ENCODE data around the gene CCDC92B.
"Not testable (repeated sequence)": the region's sequence is repeated elsewhere in the genome, so short reads cannot be mapped to it uniquely, and the experiment has no call there.

CCDC92B gene

GRCh38 chr17:2703606-2704005 lies 45.8 kb downstream of the CCDC92B start:
- no peak for DNase-seq (ENCODE audit: low read depth)
- H3K4me3 ChIP-seq (replicated peaks; ENCODE audit: low read depth, low read length), result no peak overlapping the region
- TF ChIP-seq CTCF (IDR thresholded peaks at IDR 0.05; ENCODE audit: low read length, missing control alignments), result no peak

GRCh38 chr17:2703181-2703580 lies 46.3 kb downstream of the CCDC92B start:
- DNase-seq (ENCODE audit: low read depth), result no peak
- TF ChIP-seq CTCF (IDR thresholded peaks at IDR 0.05; ENCODE audit: low read length, missing control alignments), result no peak
- H3K4me3 ChIP-seq (replicated peaks; ENCODE audit: low read depth, low read length), result no peak overlapping the region

GRCh38 chr17:2701996-2702741 lies 47.3 kb downstream of the CCDC92B start:
- no peak for DNase-seq (ENCODE audit: low read depth)
- no peak for TF ChIP-seq CTCF (IDR thresholded peaks at IDR 0.05; ENCODE audit: low read length, missing control alignments)
- no peak overlapping the region for H3K4me3 ChIP-seq (replicated peaks; ENCODE audit: low read depth, low read length)

- TF ChIP-seq CTCF (IDR thresholded peaks at IDR 0.05; ENCODE audit: low read length, missing control alignments), result no peak
- DNase-seq (ENCODE audit: low read depth), result no peak
- H3K4me3 ChIP-seq (replicated peaks; ENCODE audit: low read depth, low read length), result no peak overlapping the region
Observed at GRCh38 chr17:2701161-2701995, 48.1 kb downstream of the CCDC92B start.

GRCh38 chr17:2700491-2701141 lies 48.8 kb downstream of the CCDC92B start:
- H3K4me3 ChIP-seq (replicated peaks; ENCODE audit: low read depth, low read length), result no peak overlapping the region
- DNase-seq (ENCODE audit: low read depth), result no peak
- TF ChIP-seq CTCF (IDR thresholded peaks at IDR 0.05; ENCODE audit: low read length, missing control alignments), result no peak

- no peak overlapping the region for H3K4me3 ChIP-seq (replicated peaks; ENCODE audit: low read depth, low read length)
- DNase-seq (ENCODE audit: low read depth), result no peak
- no peak for TF ChIP-seq CTCF (IDR thresholded peaks at IDR 0.05; ENCODE audit: low read length, missing control alignments)
Observed at GRCh38 chr17:2700030-2700490, 49.4 kb downstream of the CCDC92B start.

GRCh38 chr17:2699216-2699805 lies 50.1 kb downstream of the CCDC92B start:
- H3K4me3 ChIP-seq (replicated peaks; ENCODE audit: low read depth, low read length); DNase-seq (ENCODE audit: low read depth): not testable (repeated sequence)
